ENCODE data around the gene RB1. TPM values are rescaled to one million over a fixed set of nuclear protein-coding genes. Genes with fewer than 3 reads are reported as not detected.
"Not testable (repeated sequence)": the region's sequence is repeated elsewhere in the genome, so short reads cannot be mapped to it uniquely, and the experiment has no call there.

Gene RB1
- total RNA-seq, 1 experiment from 2014 or later: 36.7 TPM

- H4K20me1 ChIP-seq (ENCODE audit: insufficient read depth): no peaks in the 10 kb centered on the region
- H3K9me2 ChIP-seq (ENCODE audit: insufficient read depth): no peaks in the 10 kb centered on the region
- no peak for DNase-seq (ENCODE audit: low read depth, low spot score)
- H3K27ac ChIP-seq (ENCODE audit: low read depth, low read length): no peak overlapping the region
- no peak overlapping the region for H3K9ac ChIP-seq (ENCODE audit: low read length)
- H3K4me3 ChIP-seq (replicated peaks in 1 of 2; ENCODE audit: low read depth in 1 of 2, low read length in 2 of 2): no peak overlapping the region
- no peaks in the 10 kb centered on the region for H3K36me3 ChIP-seq (ENCODE audit: control insufficient read depth in 1 of 2, insufficient read depth in 2 of 2, low read length in 2 of 2)
- H3K79me2 ChIP-seq (ENCODE audit: insufficient read depth, low read length): no peaks in the 10 kb centered on the region
- POLR2A ChIA-PET: no interaction called here
- no peaks in the 10 kb centered on the region for H3K27me3 ChIP-seq (ENCODE audit: insufficient read depth, low read length)
- no peak overlapping the region for H2AFZ ChIP-seq (ENCODE audit: low read depth, low read length, poor library complexity, severe bottlenecking)
- no peak for ATAC-seq
- BruUV-seq (replicated peaks): no TSS peak
- intact Hi-C loops (cut with micrococcal nuclease): no loop called here
- no peak for TF ChIP-seq MAX (IDR thresholded peaks at IDR 0.05)
- TF ChIP-seq YY1 (IDR thresholded peaks at IDR 0.05; ENCODE audit: extremely low read depth, insufficient replicate concordance, low read depth, low read length): no peak
- no peak for TF ChIP-seq ZNF274 (IDR thresholded peaks at IDR 0.05; ENCODE audit: low read depth, low read length)
- TF ChIP-seq SIN3A (IDR thresholded peaks at IDR 0.05; ENCODE audit: low read depth): no peak
- TF ChIP-seq ELF1 (IDR thresholded peaks at IDR 0.05; ENCODE audit: borderline replicate concordance, low read depth): no peak
- TF ChIP-seq SP1 (IDR thresholded peaks at IDR 0.05; ENCODE audit: low read depth): no peak
- no peak for TF ChIP-seq EZH2phosphoT487 (IDR thresholded peaks at IDR 0.05; ENCODE audit: borderline replicate concordance)
- no peak for TF ChIP-seq RAD21 (IDR thresholded peaks at IDR 0.05; ENCODE audit: low read depth)
- no peak for TF ChIP-seq JUND (IDR thresholded peaks at IDR 0.05)
- no peak for TF ChIP-seq EZH2 (IDR thresholded peaks at IDR 0.05)
- no peak for TF ChIP-seq FOSL1 (IDR thresholded peaks at IDR 0.05; ENCODE audit: low read depth)
- TF ChIP-seq, protein P1, sequence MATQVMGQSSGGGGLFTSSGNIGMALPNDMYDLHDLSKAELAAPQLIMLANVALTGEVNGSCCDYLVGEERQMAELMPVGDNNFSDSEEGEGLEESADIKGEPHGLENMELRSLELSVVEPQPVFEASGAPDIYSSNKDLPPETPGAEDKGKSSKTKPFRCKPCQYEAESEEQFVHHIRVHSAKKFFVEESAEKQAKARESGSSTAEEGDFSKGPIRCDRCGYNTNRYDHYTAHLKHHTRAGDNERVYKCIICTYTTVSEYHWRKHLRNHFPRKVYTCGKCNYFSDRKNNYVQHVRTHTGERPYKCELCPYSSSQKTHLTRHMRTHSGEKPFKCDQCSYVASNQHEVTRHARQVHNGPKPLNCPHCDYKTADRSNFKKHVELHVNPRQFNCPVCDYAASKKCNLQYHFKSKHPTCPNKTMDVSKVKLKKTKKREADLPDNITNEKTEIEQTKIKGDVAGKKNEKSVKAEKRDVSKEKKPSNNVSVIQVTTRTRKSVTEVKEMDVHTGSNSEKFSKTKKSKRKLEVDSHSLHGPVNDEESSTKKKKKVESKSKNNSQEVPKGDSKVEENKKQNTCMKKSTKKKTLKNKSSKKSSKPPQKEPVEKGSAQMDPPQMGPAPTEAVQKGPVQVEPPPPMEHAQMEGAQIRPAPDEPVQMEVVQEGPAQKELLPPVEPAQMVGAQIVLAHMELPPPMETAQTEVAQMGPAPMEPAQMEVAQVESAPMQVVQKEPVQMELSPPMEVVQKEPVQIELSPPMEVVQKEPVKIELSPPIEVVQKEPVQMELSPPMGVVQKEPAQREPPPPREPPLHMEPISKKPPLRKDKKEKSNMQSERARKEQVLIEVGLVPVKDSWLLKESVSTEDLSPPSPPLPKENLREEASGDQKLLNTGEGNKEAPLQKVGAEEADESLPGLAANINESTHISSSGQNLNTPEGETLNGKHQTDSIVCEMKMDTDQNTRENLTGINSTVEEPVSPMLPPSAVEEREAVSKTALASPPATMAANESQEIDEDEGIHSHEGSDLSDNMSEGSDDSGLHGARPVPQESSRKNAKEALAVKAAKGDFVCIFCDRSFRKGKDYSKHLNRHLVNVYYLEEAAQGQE (IDR thresholded peaks at IDR 0.05; ENCODE audit: low read depth): no peak
- no peak for TF ChIP-seq ZBTB33 (IDR thresholded peaks at IDR 0.05; ENCODE audit: extremely low read depth, insufficient replicate concordance, low read length)
- no peak overlapping the region for H3K4me2 ChIP-seq (ENCODE audit: low read length)
- H3K9me3 ChIP-seq (ENCODE audit: control insufficient read depth in 1 of 2, insufficient read depth in 1 of 2, low read depth in 1 of 2, low read length in 2 of 2): no peaks in the 10 kb centered on the region
- H3K4me1 ChIP-seq (ENCODE audit: control insufficient read depth in 1 of 2, insufficient read depth in 2 of 2, low read length in 2 of 2): no peaks in the 10 kb centered on the region
- RAD21 ChIA-PET (ENCODE audit: low non-redundant PET in 1 of 2, low total read pairs in 2 of 2, uncharacterized antibody in 2 of 2, unreplicated experiment in 2 of 2): no interaction called here
- CTCF ChIA-PET: no interaction called here
Measured at GRCh38 chr13:48426052-48426451, 122.5 kb downstream of the RB1 start.

DNA sequence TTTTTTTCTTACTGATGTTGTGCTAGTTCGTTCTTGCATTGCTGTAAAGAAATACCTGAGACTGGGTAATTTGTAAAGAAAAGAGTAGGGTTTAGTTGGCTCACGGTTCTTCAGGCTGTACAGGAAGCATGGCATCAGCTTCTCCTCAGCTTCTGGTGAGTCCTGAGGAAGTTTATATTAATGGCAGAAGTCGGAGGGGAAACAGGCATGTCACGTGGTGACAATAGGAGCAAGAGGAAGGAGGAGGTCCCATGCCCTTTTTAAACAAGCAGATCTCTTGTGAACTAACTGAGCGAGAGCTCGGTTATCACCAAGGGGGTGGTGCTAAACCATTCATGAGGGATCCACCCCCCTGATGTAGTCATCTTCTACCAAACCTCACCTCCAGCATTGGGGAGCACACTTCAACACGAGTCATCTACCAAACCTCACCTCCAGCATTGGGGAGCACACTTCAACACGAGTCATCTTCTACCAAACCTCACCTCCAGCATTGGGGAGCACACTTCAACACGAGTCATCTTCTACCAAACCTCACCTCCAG is 123.3 kb downstream of the RB1 start:
- H3K4me3 ChIP-seq (replicated peaks in 1 of 2; ENCODE audit: low read depth in 1 of 2, low read length in 2 of 2); H3K4me2 ChIP-seq (ENCODE audit: low read length); H3K36me3 ChIP-seq (ENCODE audit: control insufficient read depth in 1 of 2, insufficient read depth in 2 of 2, low read length in 2 of 2); CTCF ChIA-PET; H3K27me3 ChIP-seq (ENCODE audit: insufficient read depth, low read length); H3K9me2 ChIP-seq (ENCODE audit: insufficient read depth); DNase-seq (ENCODE audit: low read depth, low spot score); POLR2A ChIA-PET; H3K9ac ChIP-seq (ENCODE audit: low read length); H3K4me1 ChIP-seq (ENCODE audit: control insufficient read depth in 1 of 2, insufficient read depth in 2 of 2, low read length in 2 of 2); H3K79me2 ChIP-seq (ENCODE audit: insufficient read depth, low read length); BruUV-seq (replicated peaks); H4K20me1 ChIP-seq (ENCODE audit: insufficient read depth); intact Hi-C loops (cut with micrococcal nuclease); ATAC-seq; H3K27ac ChIP-seq (ENCODE audit: low read depth, low read length); H2AFZ ChIP-seq (ENCODE audit: low read depth, low read length, poor library complexity, severe bottlenecking); H3K9me3 ChIP-seq (ENCODE audit: control insufficient read depth in 1 of 2, insufficient read depth in 1 of 2, low read depth in 1 of 2, low read length in 2 of 2); RAD21 ChIA-PET (ENCODE audit: low non-redundant PET in 1 of 2, low total read pairs in 2 of 2, uncharacterized antibody in 2 of 2, unreplicated experiment in 2 of 2): not testable (repeated sequence)
